H9 (cell line): ENCODE measurements around the gene OLIG2. TPM values are rescaled to one million over a fixed set of nuclear protein-coding genes. Genes with fewer than 3 reads are reported as not detected.

ENCODE experiments used
- DNase-seq: peaks from one replicate; pipeline ENCODE4 v3.0.0-alpha.2; 2017
- H2AFZ ChIP-seq: one replicate; pipeline ENCODE4 v1.6.1; 2013; ENCODE audit warnings: mild to moderate bottlenecking, low read length, control low read depth, moderate library complexity
- H2AK5ac ChIP-seq: 2 replicates; pipeline ENCODE4 v1.6.1; 2013; ENCODE audit warnings: low read length, control low read depth, mixed read lengths; ENCODE audit not compliant: insufficient read length
- H2BK120ac ChIP-seq: one replicate; pipeline ENCODE4 v1.6.1; 2013; ENCODE audit warnings: low read depth, mild to moderate bottlenecking, low read length, control low read depth, inconsistent platforms; ENCODE audit not compliant: poor library complexity, severe bottlenecking
- H2BK12ac ChIP-seq: 2 replicates; pipeline ENCODE4 v1.6.1; 2013; ENCODE audit warnings: low read length, control low read depth, mixed read lengths, low read depth; ENCODE audit not compliant: insufficient read length
- H2BK15ac ChIP-seq: 2 replicates; pipeline ENCODE4 v1.6.1; 2013; ENCODE audit warnings: low read depth, low read length, control low read depth
- H2BK20ac ChIP-seq: one replicate; pipeline ENCODE4 v1.6.1; 2013; ENCODE audit warnings: low read depth, mild to moderate bottlenecking, low read length, control low read depth, inconsistent platforms; ENCODE audit not compliant: poor library complexity, severe bottlenecking
- H2BK5ac ChIP-seq: 2 replicates; pipeline ENCODE4 v1.6.1; 2013; ENCODE audit warnings: low read length, control low read depth, mixed read lengths; ENCODE audit not compliant: insufficient read length
- H3K14ac ChIP-seq: 2 replicates; pipeline ENCODE4 v1.6.1; 2013; ENCODE audit warnings: low read length, control low read depth; ENCODE audit not compliant: insufficient read depth
- H3K18ac ChIP-seq: 2 replicates; pipeline ENCODE4 v1.6.1; 2013; ENCODE audit warnings: low read depth, mild to moderate bottlenecking, mixed read lengths, low read length, control low read depth; ENCODE audit not compliant: insufficient read length
- H3K23ac ChIP-seq: 2 replicates; pipeline ENCODE4 v1.6.1; 2013; ENCODE audit warnings: low read length, control low read depth, mixed read lengths, low read depth; ENCODE audit not compliant: insufficient read length
- H3K23me2 ChIP-seq: 2 replicates; pipeline ENCODE4 v1.6.1; 2013; ENCODE audit warnings: low read depth, mild to moderate bottlenecking, mixed read lengths, low read length, control low read depth; ENCODE audit not compliant: insufficient read length, poor library complexity, severe bottlenecking
- H3K27ac ChIP-seq: 2 replicates; pipeline ENCODE4 v1.5.1; 2013; ENCODE audit warnings: low read length, control low read depth, mixed read lengths, low read depth; ENCODE audit not compliant: insufficient read length
- H3K27me3 ChIP-seq: 2 replicates; pipeline ENCODE4 v1.6.1; 2013; ENCODE audit warnings: low read length, control low read depth, inconsistent platforms; ENCODE audit not compliant: insufficient read depth
- H3K4ac ChIP-seq: 2 replicates; pipeline ENCODE4 v1.6.1; 2013; ENCODE audit warnings: low read depth, mild to moderate bottlenecking, control low read depth, inconsistent platforms, low read length, moderate library complexity
- H3K4me1 ChIP-seq: 2 replicates; pipeline ENCODE4 v1.6.1; 2013; ENCODE audit warnings: low read length, control low read depth, inconsistent platforms; ENCODE audit not compliant: insufficient read depth
- H3K4me2 ChIP-seq: 2 replicates; pipeline ENCODE4 v1.6.1; 2013; ENCODE audit warnings: low read length, control low read depth, mixed read lengths; ENCODE audit not compliant: insufficient read length, insufficient read depth
- H3K56ac ChIP-seq: 2 replicates; pipeline ENCODE4 v1.6.1; 2013; ENCODE audit warnings: low read depth, mild to moderate bottlenecking, mixed read lengths, low read length, control low read depth; ENCODE audit not compliant: insufficient read length
- H3K79me1 ChIP-seq: 2 replicates; pipeline ENCODE4 v1.6.1; 2013; ENCODE audit warnings: low read depth, mild to moderate bottlenecking, moderate library complexity, low read length, control low read depth, inconsistent platforms; ENCODE audit not compliant: insufficient read depth, poor library complexity, severe bottlenecking
- H3K79me2 ChIP-seq: 2 replicates; pipeline ENCODE4 v1.6.1; 2013; ENCODE audit warnings: low read length, control low read depth, inconsistent platforms; ENCODE audit not compliant: insufficient read depth
- H3K9ac ChIP-seq: 2 replicates; pipeline ENCODE4 v1.6.1; 2013; ENCODE audit warnings: low read length, control low read depth, mixed read lengths; ENCODE audit not compliant: insufficient read length; ENCODE audit errors: extremely low read depth
- H3K9me3 ChIP-seq: one replicate; pipeline ENCODE4 v1.6.1; 2013; ENCODE audit warnings: low read depth, low read length, inconsistent platforms; ENCODE audit not compliant: control insufficient read depth
- H3T11ph ChIP-seq: one replicate; pipeline ENCODE4 v1.6.1; 2013; ENCODE audit warnings: mild to moderate bottlenecking, low read length, control low read depth, inconsistent platforms
- H4K20me1 ChIP-seq: one replicate; pipeline ENCODE4 v1.6.1; 2013; ENCODE audit not compliant: control insufficient read depth, insufficient read length, insufficient read depth
- H4K5ac ChIP-seq: 2 replicates; pipeline ENCODE4 v1.6.1; 2013; ENCODE audit warnings: low read depth, mild to moderate bottlenecking, mixed read lengths, low read length, control low read depth; ENCODE audit not compliant: insufficient read length
- H4K8ac ChIP-seq: replicated peaks from 2 replicates; pipeline ENCODE4 v1.6.1; 2013; ENCODE audit warnings: low read length, control low read depth, mixed read lengths, low read depth; ENCODE audit not compliant: insufficient read length
- H4K91ac ChIP-seq: 2 replicates; pipeline ENCODE4 v1.6.1; 2013; ENCODE audit warnings: low read depth, mild to moderate bottlenecking, moderate library complexity, mixed read lengths, low read length, control low read depth; ENCODE audit not compliant: insufficient read length
- H3K27ac Mint-ChIP-seq, 3 experiments: 2 replicates in 2 of 3; 3 replicates in 1 of 3; pipeline ENCODE4 v1.8.0; 2020 to 2021; ENCODE audit warnings: mixed read lengths in 3 of 3, mild to moderate bottlenecking in 1 of 3, moderate library complexity in 1 of 3
- H3K27me3 Mint-ChIP-seq: 2 replicates; pipeline ENCODE4 v1.8.0; 2021; ENCODE audit warnings: low read depth, mild to moderate bottlenecking, moderate library complexity, mixed read lengths
- H3K36me3 Mint-ChIP-seq, 3 experiments: 2 replicates in 2 of 3; 3 replicates in 1 of 3; pipeline ENCODE4 v1.8.0; 2020 to 2021; ENCODE audit warnings: low read depth in 3 of 3, mixed read lengths in 3 of 3; ENCODE audit not compliant: insufficient read depth in 1 of 3
- H3K4me1 Mint-ChIP-seq, 2 experiments: 2 replicates each; pipeline ENCODE4 v1.8.0; 2020; ENCODE audit warnings: mixed read lengths in 2 of 2
- H3K4me3 Mint-ChIP-seq, 2 experiments: 2 replicates in 1 of 2; 3 replicates in 1 of 2; pipeline ENCODE4 v1.8.0; 2020 to 2021; ENCODE audit warnings: mild to moderate bottlenecking in 2 of 2, mixed read lengths in 2 of 2, moderate library complexity in 1 of 2
- H3K9me3 Mint-ChIP-seq, 2 experiments: 2 replicates in 1 of 2; 3 replicates in 1 of 2; pipeline ENCODE4 v1.8.0; 2020; ENCODE audit warnings: mild to moderate bottlenecking in 2 of 2, mixed read lengths in 2 of 2, moderate library complexity in 1 of 2
- WGBS: extraction: QIAGEN DNeasy Blood & Tissue Kit; methylation state at CpG from one replicate; pipeline ENCODE4 v1.1.7; 2013; ENCODE audit warnings: missing lambda C conversion rate, low lambda C conversion rate, mixed read lengths; ENCODE audit not compliant: insufficient read length; ENCODE audit errors: extremely low coverage; 5-methylcytosine and 5-hydroxymethylcytosine counted together
- total RNA-seq: library from RNA; stranded (reverse); gene quantifications from 2 replicates; pipeline ENCODE4 v1.2.1, GENCODE V29; 2021
- TF ChIP-seq, protein P1 (sequence below): fragments of 200-600 bp; sonication (generic); conservative IDR thresholded peaks from 3 replicates; pipeline ENCODE4 v1.8.0; 2021; ENCODE audit warnings: antibody characterized with exemption, mild to moderate bottlenecking

OLIG2 gene
- total RNA-seq, 1 experiment from 2014 or later: 1.4 TPM

GRCh38 chr21:33058527-33058926, 32.8 kb downstream of the OLIG2 start:
- H3K4me2 ChIP-seq: no peak overlapping the region
- Mint-ChIP-seq H3K4me3 (no peak overlapping the region), H3K9me3 (no peaks in the 10 kb centered on the region), H3K27ac (no peak overlapping the region), H3K36me3 (no peaks in the 10 kb centered on the region; a peak in 1 of 7 replicates), H3K4me1 (no peaks in the 10 kb centered on the region; a peak in 1 of 4 replicates), H3K27me3 (peaks cover 65% of the 10 kb centered on the region)
- no peak overlapping the region for H4K8ac ChIP-seq
- H2BK20ac ChIP-seq: no peak overlapping the region
- H2BK12ac ChIP-seq: no peak overlapping the region
- no peaks in the 10 kb centered on the region; the same call in none of the 2 replicates for H3K27me3 ChIP-seq
- no peak overlapping the region for H2BK15ac ChIP-seq
- no peaks in the 10 kb centered on the region for H3K79me2 ChIP-seq
- no peak overlapping the region for H3T11ph ChIP-seq
- H3K79me1 ChIP-seq: no peaks in the 10 kb centered on the region
- H3K9ac ChIP-seq: no peak overlapping the region
- no peaks in the 10 kb centered on the region for H3K9me3 ChIP-seq
- H4K91ac ChIP-seq: no peak overlapping the region
- H3K4ac ChIP-seq: no peak overlapping the region
- no peak overlapping the region for H4K5ac ChIP-seq
- H2AK5ac ChIP-seq: no peak overlapping the region
- no peak overlapping the region for H3K56ac ChIP-seq
- H3K14ac ChIP-seq: no peak overlapping the region
- no peak overlapping the region for H3K23ac ChIP-seq
- H3K18ac ChIP-seq: no peak overlapping the region
- H2AFZ ChIP-seq: no peak overlapping the region
- H3K4me1 ChIP-seq: no peaks in the 10 kb centered on the region
- TF ChIP-seq, protein P1, sequence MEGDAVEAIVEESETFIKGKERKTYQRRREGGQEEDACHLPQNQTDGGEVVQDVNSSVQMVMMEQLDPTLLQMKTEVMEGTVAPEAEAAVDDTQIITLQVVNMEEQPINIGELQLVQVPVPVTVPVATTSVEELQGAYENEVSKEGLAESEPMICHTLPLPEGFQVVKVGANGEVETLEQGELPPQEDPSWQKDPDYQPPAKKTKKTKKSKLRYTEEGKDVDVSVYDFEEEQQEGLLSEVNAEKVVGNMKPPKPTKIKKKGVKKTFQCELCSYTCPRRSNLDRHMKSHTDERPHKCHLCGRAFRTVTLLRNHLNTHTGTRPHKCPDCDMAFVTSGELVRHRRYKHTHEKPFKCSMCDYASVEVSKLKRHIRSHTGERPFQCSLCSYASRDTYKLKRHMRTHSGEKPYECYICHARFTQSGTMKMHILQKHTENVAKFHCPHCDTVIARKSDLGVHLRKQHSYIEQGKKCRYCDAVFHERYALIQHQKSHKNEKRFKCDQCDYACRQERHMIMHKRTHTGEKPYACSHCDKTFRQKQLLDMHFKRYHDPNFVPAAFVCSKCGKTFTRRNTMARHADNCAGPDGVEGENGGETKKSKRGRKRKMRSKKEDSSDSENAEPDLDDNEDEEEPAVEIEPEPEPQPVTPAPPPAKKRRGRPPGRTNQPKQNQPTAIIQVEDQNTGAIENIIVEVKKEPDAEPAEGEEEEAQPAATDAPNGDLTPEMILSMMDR: no peak
- no peaks in the 10 kb centered on the region for H3K23me2 ChIP-seq
- no peak overlapping the region for H2BK5ac ChIP-seq
- no CpG with 5 or more reads among the region's 6 CpGs for WGBS
- no peaks in the 10 kb centered on the region for H4K20me1 ChIP-seq
- H3K27ac ChIP-seq: no peak overlapping the region
- no peak for DNase-seq
- H2BK120ac ChIP-seq: no peak overlapping the region
